ENCODE results near the gene HINT2.

Gene HINT2

GRCh38 chr9:35811381-35812024, 3.3 kb downstream of the HINT2 start:
- H3K9ac ChIP-seq (ENCODE audit: low read length): peak overlapping the region; percentile 7; the same call in 1 of the 2 replicates
- peak overlapping the region; percentile 58; the same call in 1 of the 2 replicates for H2AFZ ChIP-seq (ENCODE audit: low read depth, low read length)
- peaks cover 7% of the 10 kb centered on the region for H3K36me3 ChIP-seq (replicated peaks; ENCODE audit: low read depth, low read length)

GRCh38 chr9:35810122-35810521, 4.7 kb downstream of the HINT2 start:
- TF ChIP-seq CTCF (IDR thresholded peaks at IDR 0.05; ENCODE audit: low read depth, low read length): no peak
- TF ChIP-seq EZH2phosphoT487 (IDR thresholded peaks at IDR 0.05; ENCODE audit: low read depth): no peak
- no peak overlapping the region for H2AFZ ChIP-seq (ENCODE audit: low read depth, low read length)
- H3K36me3 ChIP-seq (replicated peaks; ENCODE audit: low read depth, low read length): peaks cover 7% of the 10 kb centered on the region
- peaks cover 12% of the 10 kb centered on the region for H3K79me2 ChIP-seq (ENCODE audit: low read length)
- no peak overlapping the region for H3K27ac ChIP-seq (ENCODE audit: low read length)
- H3K4me2 ChIP-seq (ENCODE audit: low read length): no peak overlapping the region
- no peaks in the 10 kb centered on the region for H3K9me3 ChIP-seq (ENCODE audit: insufficient read depth, low read length)
- peaks cover 62% of the 10 kb centered on the region for H3K4me1 ChIP-seq (ENCODE audit: low read length)
- H3K27me3 ChIP-seq (ENCODE audit: low read depth, low read length): no peaks in the 10 kb centered on the region
- no peaks in the 10 kb centered on the region for H4K20me1 ChIP-seq (ENCODE audit: insufficient read depth, low read length)
- no peak overlapping the region for H3K4me3 ChIP-seq (ENCODE audit: low read length)
- no peak overlapping the region for H3K9ac ChIP-seq (ENCODE audit: low read length)

More at GRCh38 chr9:35811381-35812024, 3.3 kb downstream of the HINT2 start:
- H3K4me1 ChIP-seq (ENCODE audit: low read length): peaks cover 48% of the 10 kb centered on the region
- H3K27me3 ChIP-seq (ENCODE audit: low read depth, low read length): no peaks in the 10 kb centered on the region
- no peaks in the 10 kb centered on the region for H4K20me1 ChIP-seq (ENCODE audit: insufficient read depth, low read length)
- no peaks in the 10 kb centered on the region for H3K9me3 ChIP-seq (ENCODE audit: insufficient read depth, low read length)
- H3K27ac ChIP-seq (ENCODE audit: low read length): no peak overlapping the region
- TF ChIP-seq CTCF (IDR thresholded peaks at IDR 0.05; ENCODE audit: low read depth, low read length) (no peak), EZH2phosphoT487 (IDR thresholded peaks at IDR 0.05; ENCODE audit: low read depth) (no peak)
- peak overlapping the region; percentile 80 for H3K4me3 ChIP-seq (ENCODE audit: low read length)
- peaks cover 12% of the 10 kb centered on the region for H3K79me2 ChIP-seq (ENCODE audit: low read length)
- H3K4me2 ChIP-seq (ENCODE audit: low read length): peak overlapping the region; percentile 92

- Histone ChIP-seq H3K9ac (ENCODE audit: low read length) (no peak overlapping the region), H3K36me3 (replicated peaks; ENCODE audit: low read depth, low read length) (peaks cover 7% of the 10 kb centered on the region), H3K4me3 (ENCODE audit: low read length) (no peak overlapping the region), H3K9me3 (ENCODE audit: insufficient read depth, low read length) (no peaks in the 10 kb centered on the region), H4K20me1 (ENCODE audit: insufficient read depth, low read length) (no peaks in the 10 kb centered on the region), H3K27ac (ENCODE audit: low read length) (no peak overlapping the region), H3K4me2 (ENCODE audit: low read length) (no peak overlapping the region), H3K4me1 (ENCODE audit: low read length) (peaks cover 56% of the 10 kb centered on the region), H3K79me2 (ENCODE audit: low read length) (0 out of 2 replicates have a peak, but pooled peaks cover 3% of the 10 kb centered on the region), H3K27me3 (ENCODE audit: low read depth, low read length) (no peaks in the 10 kb centered on the region), H2AFZ (ENCODE audit: low read depth, low read length) (no peak overlapping the region)
- no peak for TF ChIP-seq CTCF (IDR thresholded peaks at IDR 0.05; ENCODE audit: low read depth, low read length)
- no peak for TF ChIP-seq EZH2phosphoT487 (IDR thresholded peaks at IDR 0.05; ENCODE audit: low read depth)
These were observed 6.4 kb downstream of the HINT2 start for GRCh38 chr9:35808433-35808832.

GRCh38 chr9:35806101-35806500, 8.7 kb downstream of the HINT2 start:
- Histone ChIP-seq H4K20me1 (ENCODE audit: insufficient read depth, low read length) (no peaks in the 10 kb centered on the region), H2AFZ (ENCODE audit: low read depth, low read length) (no peak overlapping the region), H3K9me3 (ENCODE audit: insufficient read depth, low read length) (no peaks in the 10 kb centered on the region), H3K27ac (ENCODE audit: low read length) (peak overlapping the region; percentile 86), H3K4me1 (ENCODE audit: low read length) (peaks cover 38% of the 10 kb centered on the region), H3K9ac (ENCODE audit: low read length) (peak overlapping the region; percentile 48; the same call in 1 of the 2 replicates), H3K79me2 (ENCODE audit: low read length) (0 out of 2 replicates have a peak, but pooled peaks cover 3% of the 10 kb centered on the region), H3K4me3 (ENCODE audit: low read length) (peak overlapping the region; percentile 66; the same call in 1 of the 2 replicates), H3K27me3 (ENCODE audit: low read depth, low read length) (no peaks in the 10 kb centered on the region), H3K4me2 (ENCODE audit: low read length) (peak overlapping the region; percentile 78), H3K36me3 (replicated peaks; ENCODE audit: low read depth, low read length) (peaks cover 7% of the 10 kb centered on the region)
- TF ChIP-seq CTCF (IDR thresholded peaks at IDR 0.05; ENCODE audit: low read depth, low read length) (no peak), EZH2phosphoT487 (IDR thresholded peaks at IDR 0.05; ENCODE audit: low read depth) (no peak)

Measured in OCI-LY3 (cell line).